GM20000 (cell line): ENCODE results near the gene TMEM220.
"Not testable (repeated sequence)": the region's sequence is repeated elsewhere in the genome, so short reads cannot be mapped to it uniquely, and the experiment has no call there.

Source experiments
- DNase-seq: peaks from one replicate; pipeline ENCODE4 v3.0.0; 2012; ENCODE audit warnings: low spot score
- TF ChIP-seq, protein P1 (sequence below): IDR thresholded peaks from 2 replicates; pipeline ENCODE4 v1.5.1; 2012; ENCODE audit warnings: mild to moderate bottlenecking, control low read depth; ENCODE audit errors: extremely low read depth, missing control alignments

The TMEM220 gene

DNA sequence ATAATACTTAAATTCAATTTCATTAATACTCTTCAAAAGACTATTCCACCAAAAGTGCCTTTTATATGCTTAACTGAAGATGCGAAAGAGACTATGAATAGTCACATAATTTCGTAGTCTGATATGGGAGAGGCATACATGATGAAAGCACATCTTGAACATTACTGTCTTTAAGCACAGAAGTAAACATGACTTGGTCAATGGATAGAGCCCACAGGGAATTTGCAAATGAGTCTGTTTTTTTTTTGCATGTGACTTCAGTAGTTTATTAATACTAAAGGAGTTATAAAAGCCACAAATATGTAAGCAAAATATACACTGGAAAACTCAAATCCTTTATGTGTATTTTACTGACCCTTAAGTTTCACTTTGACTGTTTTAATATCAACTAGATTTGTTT is 16.5 kb downstream of the TMEM220 start:
- DNase-seq, result no peak
- TF ChIP-seq, protein P1, sequence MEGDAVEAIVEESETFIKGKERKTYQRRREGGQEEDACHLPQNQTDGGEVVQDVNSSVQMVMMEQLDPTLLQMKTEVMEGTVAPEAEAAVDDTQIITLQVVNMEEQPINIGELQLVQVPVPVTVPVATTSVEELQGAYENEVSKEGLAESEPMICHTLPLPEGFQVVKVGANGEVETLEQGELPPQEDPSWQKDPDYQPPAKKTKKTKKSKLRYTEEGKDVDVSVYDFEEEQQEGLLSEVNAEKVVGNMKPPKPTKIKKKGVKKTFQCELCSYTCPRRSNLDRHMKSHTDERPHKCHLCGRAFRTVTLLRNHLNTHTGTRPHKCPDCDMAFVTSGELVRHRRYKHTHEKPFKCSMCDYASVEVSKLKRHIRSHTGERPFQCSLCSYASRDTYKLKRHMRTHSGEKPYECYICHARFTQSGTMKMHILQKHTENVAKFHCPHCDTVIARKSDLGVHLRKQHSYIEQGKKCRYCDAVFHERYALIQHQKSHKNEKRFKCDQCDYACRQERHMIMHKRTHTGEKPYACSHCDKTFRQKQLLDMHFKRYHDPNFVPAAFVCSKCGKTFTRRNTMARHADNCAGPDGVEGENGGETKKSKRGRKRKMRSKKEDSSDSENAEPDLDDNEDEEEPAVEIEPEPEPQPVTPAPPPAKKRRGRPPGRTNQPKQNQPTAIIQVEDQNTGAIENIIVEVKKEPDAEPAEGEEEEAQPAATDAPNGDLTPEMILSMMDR, result no peak

DNA sequence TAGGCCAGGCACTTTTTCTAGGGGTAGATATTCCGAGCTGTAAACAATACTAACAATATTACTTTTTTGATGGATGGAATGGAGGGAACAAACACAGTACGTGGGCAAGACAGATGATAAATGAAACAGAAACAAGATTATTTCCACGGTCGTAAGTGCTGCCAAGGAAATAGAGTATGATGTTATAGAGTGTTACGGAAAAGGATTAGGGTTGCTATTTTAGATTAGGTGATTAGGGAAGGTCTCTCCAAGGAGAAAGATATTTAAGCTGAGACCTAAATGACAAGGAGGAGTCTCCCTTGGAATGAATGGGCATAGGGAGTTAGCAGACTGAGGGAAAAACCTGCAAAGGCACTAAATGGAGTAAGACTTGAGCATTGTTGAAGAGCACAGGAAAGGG is 24.1 kb downstream of the TMEM220 start:
- TF ChIP-seq, protein P1, result no peak
- no peak for DNase-seq

DNA sequence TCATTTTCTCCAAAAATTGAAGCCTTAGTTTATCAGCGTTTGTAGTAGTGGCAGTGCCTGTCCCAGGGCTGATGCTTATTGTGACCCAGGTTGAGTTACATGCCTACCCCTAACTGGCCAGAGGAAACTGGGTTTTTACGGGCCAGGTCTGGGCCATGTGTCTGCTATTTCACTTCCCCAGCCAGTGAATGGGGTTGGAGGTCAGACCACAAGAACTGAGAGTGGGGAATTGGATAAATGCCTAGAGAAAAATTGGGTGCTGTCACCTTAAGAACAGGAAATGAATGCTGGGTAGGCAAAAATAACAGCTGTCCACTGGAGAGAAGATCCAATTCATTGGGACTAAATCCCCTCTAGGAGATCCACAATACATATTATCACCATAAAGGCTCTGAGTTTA is 27.2 kb downstream of the TMEM220 start:
- TF ChIP-seq, protein P1, result no peak
- no peak for DNase-seq

DNA sequence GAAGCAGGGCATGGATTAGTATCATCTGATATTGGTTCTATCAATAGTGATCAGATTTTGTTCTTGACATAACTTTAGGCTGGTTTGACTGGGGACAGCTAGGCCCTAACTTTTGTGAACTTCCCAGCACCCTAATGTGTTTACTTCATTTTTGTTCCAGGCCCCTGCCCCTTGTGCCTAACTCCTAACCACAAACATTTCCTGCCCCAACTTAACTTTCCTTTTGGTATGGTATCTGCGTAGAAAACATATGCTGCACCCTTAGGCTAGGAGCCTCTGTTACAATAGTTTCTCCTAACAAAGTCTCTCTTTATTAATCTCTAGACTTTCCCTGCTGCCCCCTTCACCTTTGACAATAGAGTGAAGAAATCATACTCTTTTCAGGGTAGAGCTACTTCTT is 30.0 kb downstream of the TMEM220 start:
- peak; percentile 12 for DNase-seq
- TF ChIP-seq, protein P1, result no peak

DNA sequence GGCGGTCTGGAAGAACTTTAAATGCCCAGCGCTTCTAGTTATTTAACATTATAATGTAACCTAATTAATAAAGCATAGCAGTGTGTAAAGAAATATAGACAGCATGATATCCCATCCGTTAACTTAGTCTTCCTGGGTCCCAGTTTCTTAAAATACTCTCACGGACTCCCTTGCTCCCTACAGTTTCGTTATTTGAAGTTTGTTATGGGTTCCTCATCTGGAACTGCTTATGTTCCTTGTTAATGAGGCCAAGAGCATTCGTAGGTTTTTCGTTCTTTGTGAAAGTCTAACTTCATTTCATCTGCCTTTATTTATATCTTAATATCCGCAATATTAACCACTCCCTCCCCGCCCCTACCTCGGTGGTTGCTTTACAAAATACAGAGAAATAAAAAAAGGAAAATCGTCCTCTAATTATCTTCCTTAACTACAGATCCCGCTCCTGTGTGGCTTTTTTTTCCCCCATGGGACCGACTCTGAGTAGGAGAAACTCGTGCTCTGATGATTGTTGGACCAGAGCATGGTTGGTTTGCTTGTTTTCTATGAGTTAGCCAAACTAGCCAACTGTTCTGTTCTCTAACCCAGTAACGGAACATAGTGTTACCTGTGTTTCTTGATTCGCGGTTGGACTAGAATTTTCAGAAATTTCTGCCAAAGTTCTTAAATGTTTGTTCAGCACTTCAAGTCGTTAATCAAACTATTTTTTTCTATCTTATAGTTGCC is 31.6 kb downstream of the TMEM220 start:
- peak; percentile 26 for DNase-seq
- TF ChIP-seq, protein P1, result no peak

DNA sequence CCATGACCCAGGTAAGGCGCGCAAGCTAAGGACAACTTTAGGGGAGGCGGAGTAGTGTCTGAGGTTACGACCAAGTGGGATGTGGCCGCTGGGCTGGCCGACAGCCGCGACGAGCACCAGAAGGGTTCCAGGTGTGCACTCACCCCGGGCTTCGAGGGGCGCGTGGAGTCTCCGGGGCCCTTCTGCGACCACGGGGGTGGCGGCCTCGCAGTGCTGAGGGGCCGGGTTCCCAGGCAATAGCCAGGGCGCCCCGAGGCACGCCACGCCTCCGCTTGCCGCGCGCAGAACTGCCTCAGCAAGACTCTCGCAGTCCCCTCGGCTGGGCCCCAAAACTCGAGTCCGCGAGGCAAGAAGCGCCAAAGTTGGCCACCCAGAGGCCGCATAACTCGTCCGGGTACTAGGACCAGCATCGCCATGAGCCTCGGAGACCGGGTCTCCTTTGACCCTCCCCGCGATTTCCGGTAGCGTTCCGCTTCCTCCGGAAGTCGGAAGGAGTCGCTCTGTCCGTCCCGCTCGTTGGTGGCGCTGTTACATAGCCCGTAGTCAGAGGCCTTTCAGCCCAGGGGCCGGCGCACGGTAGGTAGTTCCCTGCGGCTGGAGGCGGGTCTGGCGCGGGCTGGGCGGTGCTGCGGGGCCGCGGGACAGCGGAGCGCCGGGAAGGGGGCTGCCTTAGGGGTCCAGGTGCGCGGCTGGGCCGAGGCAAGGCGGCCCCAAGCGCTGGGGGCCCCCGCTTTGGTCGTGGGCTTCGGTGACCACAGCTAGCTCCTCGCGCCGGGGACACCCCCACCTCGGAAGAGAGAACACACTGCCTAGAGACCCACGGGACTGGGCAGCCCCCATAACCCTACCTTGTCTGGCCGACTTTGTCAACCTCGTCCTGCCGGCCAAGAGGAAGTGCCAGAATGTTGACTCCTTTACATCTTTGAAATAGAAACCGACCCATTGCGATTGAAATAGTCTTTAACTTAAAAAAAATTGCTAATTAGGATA is 32.4 kb downstream of the TMEM220 start, which contains the start of the genes ADPRM and SCO1:
TSS of gene ADPRM (plus strand) at position 503 of the 990 bp plus-strand sequence. CDS start 7,333 bp downstream, outside the sequence.
TSS of gene SCO1 (minus strand) at position 442 of the 990 bp plus-strand sequence. CDS start at position 416, 26 bp downstream.
- TF ChIP-seq, protein P1, result peak; percentile 8
- DNase-seq, result peak; percentile 95

DNA sequence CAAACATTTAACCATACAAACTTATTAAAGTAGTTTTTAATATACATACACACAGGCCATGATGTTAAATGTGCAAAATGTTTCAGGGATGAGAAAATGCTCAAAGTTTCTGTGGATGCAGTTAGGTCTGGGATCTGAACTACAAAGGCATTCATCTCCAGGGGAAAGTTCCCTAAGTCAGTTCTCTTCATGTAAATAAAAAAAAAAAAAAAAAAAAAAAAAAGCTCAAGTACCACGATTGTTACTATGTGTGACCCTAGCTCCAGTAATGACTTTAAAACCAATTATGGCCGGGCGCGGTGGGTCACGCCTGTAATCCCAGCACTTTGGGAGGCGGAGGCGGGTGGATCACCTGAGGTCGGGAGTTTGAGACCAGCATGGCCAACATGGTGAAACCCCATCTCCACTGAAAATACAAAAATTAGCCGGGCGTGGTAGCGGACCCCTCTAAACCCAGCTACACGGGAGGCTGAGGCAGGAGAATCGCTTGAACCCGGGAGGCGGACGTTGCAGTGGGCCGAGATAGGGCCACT is 33.9 kb downstream of the TMEM220 start:
- not testable (repeated sequence) for DNase-seq
